ENCODE measurements around the gene CNTNAP2. TPM values are rescaled to one million over a fixed set of nuclear protein-coding genes. Genes with fewer than 3 reads are reported as not detected.

CNTNAP2 gene
- total and polyA plus RNA-seq, 3 experiments from 2014 or later, result not detected

GRCh38 chr7:148151778-148152177 is 2035.2 kb downstream of the CNTNAP2 start:
- H3K4me1 Mint-ChIP-seq, result no peaks in the 10 kb centered on the region
- no peaks in the 10 kb centered on the region for H3K9me3 ChIP-seq (ENCODE audit: low read length)
- no peaks in the 10 kb centered on the region for H3K36me3 ChIP-seq (ENCODE audit: insufficient read depth, low read length)
- H3K4me1 ChIP-seq (ENCODE audit: insufficient read depth, low read length), result no peaks in the 10 kb centered on the region
- CTCF ChIA-PET, result no interaction called here
- no peak for DNase-seq
- peaks cover 3% of the 10 kb centered on the region for H3K27me3 ChIP-seq (ENCODE audit: insufficient read depth, low read length, poor library complexity, severe bottlenecking)
- no peak overlapping the region for H3K4me3 ChIP-seq (ENCODE audit: low read length)
- POLR2A ChIA-PET, result no interaction called here
- no peak overlapping the region for H3K27ac Mint-ChIP-seq
- H3K4me3 Mint-ChIP-seq, result no peak overlapping the region
- peaks cover 0 to 6% (median 4%) of the 10 kb centered on the region in 5 donors for H3K9me3 Mint-ChIP-seq
- no peak overlapping the region for H3K27ac ChIP-seq (ENCODE audit: low read depth, low read length)
- no peaks in the 10 kb centered on the region for H3K36me3 Mint-ChIP-seq
- peaks cover 0 to 4% of the 10 kb centered on the region in 2 donors for H3K27me3 Mint-ChIP-seq

GRCh38 chr7:148153616-148154284 is 2037.1 kb downstream of the CNTNAP2 start:
- ChIA-PET POLR2A (no interaction called here), CTCF (no interaction called here)
- Mint-ChIP-seq H3K36me3 (no peaks in the 10 kb centered on the region), H3K4me1 (no peaks in the 10 kb centered on the region), H3K27ac (no peak overlapping the region), H3K27me3 (peaks cover 0 to 4% of the 10 kb centered on the region in 2 donors), H3K4me3 (no peak overlapping the region), H3K9me3 (peaks cover 0 to 6% (median 4%) of the 10 kb centered on the region in 5 donors)
- Histone ChIP-seq H3K4me1 (ENCODE audit: insufficient read depth, low read length) (no peaks in the 10 kb centered on the region), H3K27me3 (ENCODE audit: insufficient read depth, low read length, poor library complexity, severe bottlenecking) (peaks cover 3% of the 10 kb centered on the region), H3K9me3 (ENCODE audit: low read length) (no peaks in the 10 kb centered on the region), H3K4me3 (ENCODE audit: low read length) (no peak overlapping the region), H3K27ac (ENCODE audit: low read depth, low read length) (no peak overlapping the region), H3K36me3 (ENCODE audit: insufficient read depth, low read length) (no peaks in the 10 kb centered on the region)
- no peak for DNase-seq

- H3K9me3 ChIP-seq (ENCODE audit: low read length), result no peaks in the 10 kb centered on the region
- no peak overlapping the region for H3K4me3 Mint-ChIP-seq
- H3K36me3 Mint-ChIP-seq, result no peaks in the 10 kb centered on the region
- no peak overlapping the region for H3K27ac Mint-ChIP-seq
- POLR2A ChIA-PET, result no interaction called here
- no peak overlapping the region for H3K4me3 ChIP-seq (ENCODE audit: low read length)
- H3K27ac ChIP-seq (ENCODE audit: low read depth, low read length), result no peak overlapping the region
- H3K9me3 Mint-ChIP-seq, result peaks cover 0 to 6% (median 4%) of the 10 kb centered on the region in 5 donors
- H3K4me1 ChIP-seq (ENCODE audit: insufficient read depth, low read length), result no peaks in the 10 kb centered on the region
- no peak for DNase-seq
- no peaks in the 10 kb centered on the region for H3K27me3 Mint-ChIP-seq
- CTCF ChIA-PET, result no interaction called here
- H3K36me3 ChIP-seq (ENCODE audit: insufficient read depth, low read length), result no peaks in the 10 kb centered on the region
- H3K4me1 Mint-ChIP-seq, result no peaks in the 10 kb centered on the region
- peaks cover 3% of the 10 kb centered on the region for H3K27me3 ChIP-seq (ENCODE audit: insufficient read depth, low read length, poor library complexity, severe bottlenecking)
Measured at GRCh38 chr7:148155000-148155399, 2038.4 kb downstream of the CNTNAP2 start.

GRCh38 chr7:148155826-148156225 is 2039.2 kb downstream of the CNTNAP2 start:
- H3K9me3 ChIP-seq (ENCODE audit: low read length), result no peaks in the 10 kb centered on the region
- Mint-ChIP-seq H3K9me3 (peaks cover 0 to 6% (median 1%) of the 10 kb centered on the region in 5 donors), H3K27ac (no peak overlapping the region), H3K27me3 (no peaks in the 10 kb centered on the region), H3K4me1 (no peaks in the 10 kb centered on the region), H3K36me3 (no peaks in the 10 kb centered on the region), H3K4me3 (no peak overlapping the region)
- H3K4me1 ChIP-seq (ENCODE audit: insufficient read depth, low read length), result no peaks in the 10 kb centered on the region
- POLR2A ChIA-PET, result no interaction called here
- no peaks in the 10 kb centered on the region for H3K36me3 ChIP-seq (ENCODE audit: insufficient read depth, low read length)
- CTCF ChIA-PET, result no interaction called here
- no peak for DNase-seq
- H3K27ac ChIP-seq (ENCODE audit: low read depth, low read length), result no peak overlapping the region
- H3K4me3 ChIP-seq (ENCODE audit: low read length), result no peak overlapping the region
- no peaks in the 10 kb centered on the region for H3K27me3 ChIP-seq (ENCODE audit: insufficient read depth, low read length, poor library complexity, severe bottlenecking)

- no peaks in the 10 kb centered on the region for H3K4me1 ChIP-seq (ENCODE audit: insufficient read depth, low read length)
- H3K27me3 ChIP-seq (ENCODE audit: insufficient read depth, low read length, poor library complexity, severe bottlenecking), result no peaks in the 10 kb centered on the region
- POLR2A ChIA-PET, result no interaction called here
- H3K27ac ChIP-seq (ENCODE audit: low read depth, low read length), result no peak overlapping the region
- no peak overlapping the region for H3K4me3 Mint-ChIP-seq
- no peaks in the 10 kb centered on the region for H3K4me1 Mint-ChIP-seq
- no peaks in the 10 kb centered on the region for H3K36me3 ChIP-seq (ENCODE audit: insufficient read depth, low read length)
- H3K9me3 Mint-ChIP-seq, result peaks cover 0 to 6% (median 1%) of the 10 kb centered on the region in 5 donors
- H3K36me3 Mint-ChIP-seq, result no peaks in the 10 kb centered on the region
- H3K9me3 ChIP-seq (ENCODE audit: low read length), result no peaks in the 10 kb centered on the region
- no peak for DNase-seq
- H3K27ac Mint-ChIP-seq, result no peak overlapping the region
- no peaks in the 10 kb centered on the region for H3K27me3 Mint-ChIP-seq
- no peak overlapping the region for H3K4me3 ChIP-seq (ENCODE audit: low read length)
- CTCF ChIA-PET, result no interaction called here
Measured at GRCh38 chr7:148156233-148156632, 2039.6 kb downstream of the CNTNAP2 start.

GRCh38 chr7:148159331-148159730 is 2042.7 kb downstream of the CNTNAP2 start:
- no peak overlapping the region for H3K4me3 Mint-ChIP-seq
- no peaks in the 10 kb centered on the region for H3K4me1 Mint-ChIP-seq
- no peaks in the 10 kb centered on the region for H3K4me1 ChIP-seq (ENCODE audit: insufficient read depth, low read length)
- no peak overlapping the region for H3K4me3 ChIP-seq (ENCODE audit: low read length)
- H3K9me3 Mint-ChIP-seq, result peaks cover 0 to 2% (median 0%) of the 10 kb centered on the region in 5 donors
- no peak for DNase-seq
- ChIA-PET CTCF (no interaction called here), POLR2A (no interaction called here)
- H3K27me3 Mint-ChIP-seq, result no peaks in the 10 kb centered on the region
- no peak overlapping the region for H3K27ac Mint-ChIP-seq
- no peaks in the 10 kb centered on the region for H3K9me3 ChIP-seq (ENCODE audit: low read length)
- H3K27me3 ChIP-seq (ENCODE audit: insufficient read depth, low read length, poor library complexity, severe bottlenecking), result no peaks in the 10 kb centered on the region
- no peaks in the 10 kb centered on the region for H3K36me3 Mint-ChIP-seq
- no peak overlapping the region for H3K27ac ChIP-seq (ENCODE audit: low read depth, low read length)
- H3K36me3 ChIP-seq (ENCODE audit: insufficient read depth, low read length), result no peaks in the 10 kb centered on the region

- DNase-seq, result no peak
- Mint-ChIP-seq H3K4me3 (no peak overlapping the region), H3K36me3 (no peaks in the 10 kb centered on the region), H3K27me3 (peaks cover 0 to 8% of the 10 kb centered on the region in 2 donors), H3K27ac (no peak overlapping the region), H3K9me3 (peaks cover 0 to 3% (median 0%) of the 10 kb centered on the region in 5 donors), H3K4me1 (no peaks in the 10 kb centered on the region)
- no peaks in the 10 kb centered on the region for H3K36me3 ChIP-seq (ENCODE audit: insufficient read depth, low read length)
- H3K4me3 ChIP-seq (ENCODE audit: low read length), result no peak overlapping the region
- H3K27ac ChIP-seq (ENCODE audit: low read depth, low read length), result no peak overlapping the region
- H3K9me3 ChIP-seq (ENCODE audit: low read length), result no peaks in the 10 kb centered on the region
- no peaks in the 10 kb centered on the region for H3K27me3 ChIP-seq (ENCODE audit: insufficient read depth, low read length, poor library complexity, severe bottlenecking)
- ChIA-PET POLR2A (no interaction called here), CTCF (no interaction called here)
- no peaks in the 10 kb centered on the region for H3K4me1 ChIP-seq (ENCODE audit: insufficient read depth, low read length)
Measured at GRCh38 chr7:148161776-148162175, 2045.2 kb downstream of the CNTNAP2 start.

- H3K4me3 Mint-ChIP-seq, result no peak overlapping the region
- no peaks in the 10 kb centered on the region for H3K36me3 Mint-ChIP-seq
- peaks cover 0 to 14% of the 10 kb centered on the region in 2 donors for H3K27me3 Mint-ChIP-seq
- Histone ChIP-seq H3K4me3 (ENCODE audit: low read length) (no peak overlapping the region), H3K36me3 (ENCODE audit: insufficient read depth, low read length) (no peaks in the 10 kb centered on the region), H3K4me1 (ENCODE audit: insufficient read depth, low read length) (no peaks in the 10 kb centered on the region), H3K27me3 (ENCODE audit: insufficient read depth, low read length, poor library complexity, severe bottlenecking) (no peaks in the 10 kb centered on the region), H3K27ac (ENCODE audit: low read depth, low read length) (no peak overlapping the region), H3K9me3 (ENCODE audit: low read length) (no peaks in the 10 kb centered on the region)
- peaks cover 0 to 3% (median 0%) of the 10 kb centered on the region in 5 donors for H3K9me3 Mint-ChIP-seq
- DNase-seq, result no peak
- no peak overlapping the region for H3K27ac Mint-ChIP-seq
- no peaks in the 10 kb centered on the region for H3K4me1 Mint-ChIP-seq
- ChIA-PET POLR2A (no interaction called here), CTCF (no interaction called here)
Measured at GRCh38 chr7:148162808-148163207, 2046.2 kb downstream of the CNTNAP2 start.

All from CD8-positive, alpha-beta memory T cell (primary cell).